ENCODE data around the gene PNP. TPM values are rescaled to one million over a fixed set of nuclear protein-coding genes. Genes with fewer than 3 reads are reported as not detected.

PNP gene
- total and polyA plus RNA-seq, 2 donors (not counting 3 experiments of a cell fraction or from before 2014, with no cell fraction given) = 245 to 271 TPM

DNA sequence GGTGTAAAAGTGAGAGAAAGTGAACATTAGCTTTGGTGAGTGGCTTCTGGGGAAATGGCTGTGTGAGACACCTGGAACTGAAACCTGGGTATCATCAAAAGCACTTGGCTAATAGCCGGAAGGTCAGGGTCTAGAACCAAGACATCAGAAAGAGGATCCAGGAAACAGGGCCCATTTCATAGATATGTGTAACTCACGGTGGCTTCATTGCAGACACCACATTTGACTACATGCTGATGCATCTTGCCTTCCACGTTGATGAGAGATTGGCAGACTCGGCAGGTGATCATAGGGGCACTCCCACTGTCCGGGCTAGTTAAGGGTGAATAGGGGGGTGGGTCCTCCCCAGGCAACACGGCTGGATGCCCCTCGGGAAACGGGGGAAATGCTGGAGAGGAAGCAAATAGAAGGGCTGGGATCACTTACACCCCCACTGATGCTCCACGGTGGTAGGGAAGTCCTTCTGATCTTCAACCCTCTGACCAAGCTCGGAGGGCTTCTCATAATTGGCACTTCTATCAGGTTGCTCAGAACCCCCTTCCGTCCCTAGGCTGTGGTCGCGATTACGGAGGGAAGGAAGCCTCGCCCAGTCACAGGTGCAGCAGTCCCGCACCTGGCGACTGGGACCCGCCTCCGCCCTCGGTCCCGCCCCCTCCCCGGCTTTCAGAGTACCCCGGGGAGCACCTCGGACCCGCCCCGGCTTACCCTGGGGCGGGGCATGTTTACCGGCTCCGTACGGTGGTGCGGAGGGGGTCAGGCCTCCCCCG, 8.6 kb upstream of the PNP start:
- no peak for FAIRE-seq
- no peaks in the 10 kb centered on the region for H4K20me1 ChIP-seq (replicated peaks; ENCODE audit: control insufficient read depth, extremely low read depth, insufficient read depth, low read length)
- H3K9ac ChIP-seq (replicated peaks; ENCODE audit: extremely low read depth, insufficient read depth, low read length) = peak overlapping the region; percentile 76
- no TSS peak for BruUV-seq (replicated peaks)
- DNase-seq (ENCODE audit: low read depth, low spot score) = peak; percentile 11
- H3K4me3 ChIP-seq (replicated peaks in 1 of 3; ENCODE audit: insufficient read depth in 1 of 3, low read depth in 1 of 3, low read length in 3 of 3) = peak overlapping the region; percentile 43 to 78 (median 66)
- no peaks in the 10 kb centered on the region for H3K9me3 ChIP-seq (replicated peaks; ENCODE audit: control insufficient read depth, insufficient read depth, low read length)
- POLR2A ChIA-PET = interaction anchor here (0.9 to 2.4 kb wide), 4 partner anchors 9 to 118 kb away, joined by 3 to 36 read pairs (median 18); partner anchors contain the start of genes PARP2 and PNP
- CTCF ChIA-PET = interaction anchor here (0.8 to 1.5 kb wide), 8 partner anchors 12 to 146 kb away, joined by 3 to 16 read pairs (median 4); partner anchors contain the start of gene PARP2
- H3K4me1 ChIP-seq (ENCODE audit: control insufficient read depth, extremely low read depth, insufficient read depth, low read length) = peaks cover 24% of the 10 kb centered on the region
- no peak for TF ChIP-seq JUN (IDR thresholded peaks at IDR 0.05; ENCODE audit: borderline replicate concordance, insufficient read depth, insufficient read length, low read depth)
- TF ChIP-seq FOS (IDR thresholded peaks at IDR 0.05; ENCODE audit: borderline replicate concordance, insufficient read depth, low read length) = no peak
- no peak for TF ChIP-seq EZH2 (IDR thresholded peaks at IDR 0.05; ENCODE audit: borderline replicate concordance, low read depth, low read length, severe bottlenecking)
- TF ChIP-seq POLR2AphosphoS5 (IDR thresholded peaks at IDR 0.05; ENCODE audit: insufficient read depth, low read depth, low read length) = no peak
- TF ChIP-seq, protein P1, sequence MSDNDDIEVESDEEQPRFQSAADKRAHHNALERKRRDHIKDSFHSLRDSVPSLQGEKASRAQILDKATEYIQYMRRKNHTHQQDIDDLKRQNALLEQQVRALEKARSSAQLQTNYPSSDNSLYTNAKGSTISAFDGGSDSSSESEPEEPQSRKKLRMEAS (IDR thresholded peaks at IDR 0.05; ENCODE audit: insufficient read depth, insufficient read length) = no peak
- TF ChIP-seq MYC (IDR thresholded peaks at IDR 0.05; ENCODE audit: low read depth, low read length) = no peak
- TF ChIP-seq, protein P2, sequence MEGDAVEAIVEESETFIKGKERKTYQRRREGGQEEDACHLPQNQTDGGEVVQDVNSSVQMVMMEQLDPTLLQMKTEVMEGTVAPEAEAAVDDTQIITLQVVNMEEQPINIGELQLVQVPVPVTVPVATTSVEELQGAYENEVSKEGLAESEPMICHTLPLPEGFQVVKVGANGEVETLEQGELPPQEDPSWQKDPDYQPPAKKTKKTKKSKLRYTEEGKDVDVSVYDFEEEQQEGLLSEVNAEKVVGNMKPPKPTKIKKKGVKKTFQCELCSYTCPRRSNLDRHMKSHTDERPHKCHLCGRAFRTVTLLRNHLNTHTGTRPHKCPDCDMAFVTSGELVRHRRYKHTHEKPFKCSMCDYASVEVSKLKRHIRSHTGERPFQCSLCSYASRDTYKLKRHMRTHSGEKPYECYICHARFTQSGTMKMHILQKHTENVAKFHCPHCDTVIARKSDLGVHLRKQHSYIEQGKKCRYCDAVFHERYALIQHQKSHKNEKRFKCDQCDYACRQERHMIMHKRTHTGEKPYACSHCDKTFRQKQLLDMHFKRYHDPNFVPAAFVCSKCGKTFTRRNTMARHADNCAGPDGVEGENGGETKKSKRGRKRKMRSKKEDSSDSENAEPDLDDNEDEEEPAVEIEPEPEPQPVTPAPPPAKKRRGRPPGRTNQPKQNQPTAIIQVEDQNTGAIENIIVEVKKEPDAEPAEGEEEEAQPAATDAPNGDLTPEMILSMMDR (IDR thresholded peaks at IDR 0.05; ENCODE audit: extremely low read depth in 1 of 2, insufficient read depth in 1 of 2, low read depth in 1 of 2, low read length in 2 of 2) = no peak
- TF ChIP-seq POLR2A (IDR thresholded peaks at IDR 0.05; ENCODE audit: low read depth, low read length) = no peak
- no peak for TF ChIP-seq GATA2 (IDR thresholded peaks at IDR 0.05; ENCODE audit: insufficient read depth, insufficient read length, low read depth, low read length)
- intact Hi-C loops (cut with micrococcal nuclease) (loop anchor here (1.0 kb wide), 3 partner anchors 9 to 224 kb away; partner anchors contain the start of genes PNP and RNASE4), dilution Hi-C loops (cut with MboI; ENCODE audit: extremely low pct_ligation_motif_present, low sequenced_read_pairs) (no loop called here)
- H2AFZ ChIP-seq (ENCODE audit: low read depth, low read length) = peak overlapping the region; percentile 19
- H3K4me2 ChIP-seq (ENCODE audit: insufficient read depth, low read length) = peak overlapping the region; percentile 83
- no peaks in the 10 kb centered on the region for H3K9me1 ChIP-seq (replicated peaks; ENCODE audit: control insufficient read depth, extremely low read depth, insufficient read depth, low read length)
- peaks cover 11 to 18% of the 10 kb centered on the region in 2 experiments for H3K36me3 ChIP-seq (ENCODE audit: control insufficient read depth in 2 of 2, extremely low read depth in 1 of 2, insufficient read depth in 2 of 2, low read length in 2 of 2)
- peaks cover 29% of the 10 kb centered on the region for H3K79me2 ChIP-seq (ENCODE audit: control insufficient read depth, insufficient read depth, low read length)
- peak overlapping the region; percentile 14 for H3K27ac ChIP-seq (ENCODE audit: insufficient read depth, low read depth, low read length)
- H3K27me3 ChIP-seq (ENCODE audit: control insufficient read depth in 2 of 2, insufficient read depth in 2 of 2, low read length in 2 of 2) = peaks cover 2 to 8% of the 10 kb centered on the region in 2 experiments
